Skeletal muscle satellite cell (primary cell): ENCODE results near the gene RBL1. TPM values are rescaled to one million over a fixed set of nuclear protein-coding genes. Genes with fewer than 3 reads are reported as not detected.

Experiments used
- H3K27me3 ChIP-seq: 2 replicates; pipeline ENCODE4 v1.7.0; 2013; ENCODE audit warnings: low read length; ENCODE audit not compliant: control insufficient read depth, insufficient read depth
- H3K36me3 ChIP-seq: 2 replicates; pipeline ENCODE4 v1.7.0; 2013; ENCODE audit warnings: mild to moderate bottlenecking, control low read depth, low read length; ENCODE audit not compliant: insufficient read depth
- H3K4me1 ChIP-seq: 2 replicates; pipeline ENCODE4 v1.7.0; 2013; ENCODE audit warnings: low read length; ENCODE audit not compliant: control insufficient read depth, insufficient read depth
- H3K4me2 ChIP-seq: 2 replicates; pipeline ENCODE4 v1.7.0; 2013; ENCODE audit warnings: mild to moderate bottlenecking, low read length
- H3K4me3 ChIP-seq: 2 replicates; pipeline ENCODE4 v1.7.0; 2013; ENCODE audit warnings: low read length
- H3K9ac ChIP-seq: 2 replicates; pipeline ENCODE4 v1.7.0; 2013; ENCODE audit warnings: mild to moderate bottlenecking, low read depth, low read length, moderate library complexity
- H3K9me3 ChIP-seq: replicated peaks from 2 replicates; pipeline ENCODE4 v1.7.0; 2013; ENCODE audit warnings: mild to moderate bottlenecking, control low read depth, low read length
- small RNA-seq: library from RNA; depleted of rRNA; stranded (forward); fragments of <200 nt; gene quantifications from one replicate; pipeline ENCODE3, GENCODE V24; 2012

The RBL1 gene

GRCh38 chr20:36957875-36958667 lies 137.7 kb downstream of the RBL1 start:
- H3K36me3 ChIP-seq, result no peaks in the 10 kb centered on the region
- H3K4me2 ChIP-seq, result no peak overlapping the region
- H3K9me3 ChIP-seq, result no peaks in the 10 kb centered on the region
- no peak overlapping the region for H3K4me3 ChIP-seq
- H3K9ac ChIP-seq, result no peak overlapping the region
- H3K4me1 ChIP-seq, result no peaks in the 10 kb centered on the region
- no peaks in the 10 kb centered on the region for H3K27me3 ChIP-seq

- no peak overlapping the region for H3K4me3 ChIP-seq
- no peak overlapping the region for H3K4me2 ChIP-seq
- no peaks in the 10 kb centered on the region for H3K9me3 ChIP-seq
- no peaks in the 10 kb centered on the region for H3K36me3 ChIP-seq
- H3K9ac ChIP-seq, result no peak overlapping the region
- peaks cover 5% of the 10 kb centered on the region for H3K4me1 ChIP-seq
- no peaks in the 10 kb centered on the region for H3K27me3 ChIP-seq
These were observed 139.1 kb downstream of the RBL1 start for GRCh38 chr20:36956674-36957073.

GRCh38 chr20:36956016-36956415 lies 139.8 kb downstream of the RBL1 start:
- Histone ChIP-seq H3K27me3 (no peaks in the 10 kb centered on the region), H3K9ac (no peak overlapping the region), H3K36me3 (no peaks in the 10 kb centered on the region), H3K9me3 (no peaks in the 10 kb centered on the region), H3K4me2 (no peak overlapping the region), H3K4me3 (no peak overlapping the region), H3K4me1 (peaks cover 5% of the 10 kb centered on the region)

- peak overlapping the region; percentile 78 for H3K4me3 ChIP-seq
- H3K27me3 ChIP-seq, result no peaks in the 10 kb centered on the region
- peaks cover 10% of the 10 kb centered on the region for H3K4me1 ChIP-seq
- H3K4me2 ChIP-seq, result peak overlapping the region; percentile 88
- no peaks in the 10 kb centered on the region for H3K9me3 ChIP-seq
- H3K9ac ChIP-seq, result peak overlapping the region; percentile 59
- no peaks in the 10 kb centered on the region for H3K36me3 ChIP-seq
These were observed 143.6 kb downstream of the RBL1 start for GRCh38 chr20:36951979-36952738.

GRCh38 chr20:36951198-36951978 lies 144.4 kb downstream of the RBL1 start, which contains the start of gene SAMHD1:
Gene SAMHD1 (minus strand): TSS chr20:36951708. CDS start chr20:36951643, 65 bp downstream.
- H3K4me1 ChIP-seq, result peaks cover 10% of the 10 kb centered on the region
- peak within 1 kb of the TSS; percentile 88 for H3K4me2 ChIP-seq
- H3K36me3 ChIP-seq, result no peaks in the 10 kb centered on the region
- H3K4me3 ChIP-seq, result peak within 1 kb of the TSS; percentile 78
- H3K9ac ChIP-seq, result peak within 1 kb of the TSS; percentile 80
- no peaks in the 10 kb centered on the region for H3K27me3 ChIP-seq
- no peaks in the 10 kb centered on the region for H3K9me3 ChIP-seq

- Histone ChIP-seq H3K4me2 (peak overlapping the region; percentile 88), H3K36me3 (no peaks in the 10 kb centered on the region), H3K4me3 (peak overlapping the region; percentile 78), H3K9ac (peak overlapping the region; percentile 80), H3K4me1 (peaks cover 10% of the 10 kb centered on the region), H3K27me3 (no peaks in the 10 kb centered on the region), H3K9me3 (no peaks in the 10 kb centered on the region)
These were observed 145.2 kb downstream of the RBL1 start for GRCh38 chr20:36950414-36951197.

Small RNAs within 50 kb of the gene (small RNA-seq; reads per million reads assigned to genes)
- not detected for gene RPS3AP3
